Stimulated activated CD8-positive, alpha-beta memory T cell treated with anti-CD3 and anti-CD28 coated beads, Interleukin-15, amount 100 ng/mL, for 24 hours (primary cell): ENCODE data around the gene GPC3.
"Not testable (repeated sequence)": the region's sequence is repeated elsewhere in the genome, so short reads cannot be mapped to it uniquely, and the experiment has no call there.

Experiments
- DNase-seq: peaks from one replicate; pipeline ENCODE4 v3.0.0-alpha.2; 2020; ENCODE audit warnings: low read depth

The GPC3 gene

GRCh38 chrX:133646719-133647116 is 338.7 kb downstream of the GPC3 start:
- no peak for DNase-seq

- no peak for DNase-seq
Measured at GRCh38 chrX:133645977-133646718, 339.2 kb downstream of the GPC3 start.

GRCh38 chrX:133645256-133645655 is 340.1 kb downstream of the GPC3 start:
- no peak for DNase-seq

- no peak for DNase-seq
Measured at GRCh38 chrX:133640161-133641015, 345.0 kb downstream of the GPC3 start.

GRCh38 chrX:133639726-133640125 is 345.7 kb downstream of the GPC3 start:
- no peak for DNase-seq

- DNase-seq: no peak
Measured at GRCh38 chrX:133638285-133638684, 347.1 kb downstream of the GPC3 start.

GRCh38 chrX:133637765-133638164 is 347.6 kb downstream of the GPC3 start:
- no peak for DNase-seq

GRCh38 chrX:133636009-133636408 is 349.4 kb downstream of the GPC3 start:
- no peak for DNase-seq

- no peak for DNase-seq
Measured at GRCh38 chrX:133634416-133634815, 351.0 kb downstream of the GPC3 start.

- DNase-seq: no peak
Measured at GRCh38 chrX:133633950-133634349, 351.4 kb downstream of the GPC3 start.

GRCh38 chrX:133633162-133633561 is 352.2 kb downstream of the GPC3 start:
- DNase-seq: no peak

GRCh38 chrX:133630362-133630761 is 355.0 kb downstream of the GPC3 start:
- DNase-seq: no peak

GRCh38 chrX:133627673-133628072 is 357.7 kb downstream of the GPC3 start:
- DNase-seq: no peak

GRCh38 chrX:133621384-133621783 is 364.0 kb downstream of the GPC3 start:
- DNase-seq: not testable (repeated sequence)

GRCh38 chrX:133611676-133612075 is 373.7 kb downstream of the GPC3 start:
- no peak for DNase-seq

GRCh38 chrX:133610056-133610455 is 375.3 kb downstream of the GPC3 start:
- no peak for DNase-seq

- no peak for DNase-seq
Measured at GRCh38 chrX:133609166-133609565, 376.2 kb downstream of the GPC3 start.

GRCh38 chrX:133608406-133608805 is 377.0 kb downstream of the GPC3 start:
- DNase-seq: no peak

GRCh38 chrX:133607419-133608348 is 377.7 kb downstream of the GPC3 start:
- DNase-seq: no peak

GRCh38 chrX:133606990-133607389 is 378.4 kb downstream of the GPC3 start:
- no peak for DNase-seq

- DNase-seq: no peak
Measured at GRCh38 chrX:133604801-133605200, 380.6 kb downstream of the GPC3 start.

GRCh38 chrX:133602881-133603280 is 382.5 kb downstream of the GPC3 start:
- no peak for DNase-seq
